Measurements from ENCODE around the gene C10orf53.

DNA sequence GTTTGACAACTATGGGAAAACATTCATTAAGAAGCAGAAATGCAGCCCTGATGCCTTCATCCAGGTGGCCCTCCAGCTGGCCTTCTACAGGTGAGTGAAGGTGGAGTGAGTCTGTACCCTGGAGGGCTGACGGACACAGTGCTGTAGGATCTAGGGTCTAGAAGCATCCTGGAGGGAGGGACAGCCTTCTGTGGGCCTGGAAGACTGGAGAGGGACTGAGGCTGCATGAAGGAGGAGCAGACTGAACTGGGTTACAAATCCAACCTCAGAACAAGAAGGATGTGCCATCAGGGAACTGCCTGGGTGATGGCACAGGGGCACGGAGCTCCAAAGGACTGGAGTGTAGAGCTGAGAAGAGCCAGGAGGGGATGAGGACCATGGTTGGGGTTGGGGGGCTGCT lies 27.5 kb upstream of the C10orf53 start:
- TF ChIP-seq EZH2phosphoT487 (IDR thresholded peaks at IDR 0.05; ENCODE audit: low read depth, severe bottlenecking, unreplicated experiment) (no peak), EZH2 (IDR thresholded peaks at IDR 0.05; ENCODE audit: borderline replicate concordance) (no peak)
- TF ChIP-seq, protein P1, sequence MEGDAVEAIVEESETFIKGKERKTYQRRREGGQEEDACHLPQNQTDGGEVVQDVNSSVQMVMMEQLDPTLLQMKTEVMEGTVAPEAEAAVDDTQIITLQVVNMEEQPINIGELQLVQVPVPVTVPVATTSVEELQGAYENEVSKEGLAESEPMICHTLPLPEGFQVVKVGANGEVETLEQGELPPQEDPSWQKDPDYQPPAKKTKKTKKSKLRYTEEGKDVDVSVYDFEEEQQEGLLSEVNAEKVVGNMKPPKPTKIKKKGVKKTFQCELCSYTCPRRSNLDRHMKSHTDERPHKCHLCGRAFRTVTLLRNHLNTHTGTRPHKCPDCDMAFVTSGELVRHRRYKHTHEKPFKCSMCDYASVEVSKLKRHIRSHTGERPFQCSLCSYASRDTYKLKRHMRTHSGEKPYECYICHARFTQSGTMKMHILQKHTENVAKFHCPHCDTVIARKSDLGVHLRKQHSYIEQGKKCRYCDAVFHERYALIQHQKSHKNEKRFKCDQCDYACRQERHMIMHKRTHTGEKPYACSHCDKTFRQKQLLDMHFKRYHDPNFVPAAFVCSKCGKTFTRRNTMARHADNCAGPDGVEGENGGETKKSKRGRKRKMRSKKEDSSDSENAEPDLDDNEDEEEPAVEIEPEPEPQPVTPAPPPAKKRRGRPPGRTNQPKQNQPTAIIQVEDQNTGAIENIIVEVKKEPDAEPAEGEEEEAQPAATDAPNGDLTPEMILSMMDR (IDR thresholded peaks at IDR 0.05; ENCODE audit: poor library complexity): no peak

Data from hepatocyte (in vitro differentiated cells).